SU-DHL-6 (cell line): ENCODE data around the gene GOLPH3.

Experiments used
- H2AFZ ChIP-seq: fragments of 200-600 bp; sonication (generic); 2 replicates; pipeline ENCODE4 v1.6.1; 2014; ENCODE audit warnings: low read depth, mild to moderate bottlenecking, moderate library complexity, mixed read lengths, antibody characterized with exemption, low read length; ENCODE audit not compliant: severe bottlenecking
- H3F3A ChIP-seq: fragments of 200-600 bp; shearing (Covaris generic); 2 replicates; pipeline ENCODE4 v1.6.0; 2016; ENCODE audit warnings: antibody characterized with exemption, mild to moderate bottlenecking; ENCODE audit not compliant: insufficient read depth
- H3K27ac ChIP-seq: fragments of 200-600 bp; sonication (generic); 2 replicates; pipeline ENCODE4 v1.5.1; 2016; ENCODE audit warnings: low read depth, mild to moderate bottlenecking, low read length, moderate library complexity, mixed read lengths
- H3K27me3 ChIP-seq: fragments of 200-600 bp; sonication (generic), shearing (Covaris generic); 2 replicates; pipeline ENCODE4 v1.6.0; 2014; ENCODE audit warnings: mild to moderate bottlenecking, low read length
- H3K36me3 ChIP-seq: fragments of 200-600 bp; sonication (generic); 2 replicates; pipeline ENCODE4 v1.6.1; 2014; ENCODE audit warnings: mild to moderate bottlenecking, low read length, mixed read lengths
- H3K4me2 ChIP-seq: fragments of 300-600, 200-600 bp; shearing (Covaris generic), sonication (generic); 2 replicates; pipeline ENCODE4 v1.6.0; 2014; ENCODE audit warnings: low read length, low read depth, mild to moderate bottlenecking; ENCODE audit not compliant: poor library complexity, severe bottlenecking
- H3K4me3 ChIP-seq: fragments of 200-600 bp; sonication (generic); 2 replicates; pipeline ENCODE4 v1.5.1; 2014; ENCODE audit warnings: antibody characterized with exemption, low read length, mild to moderate bottlenecking, mixed read lengths; ENCODE audit not compliant: insufficient read depth, poor library complexity, severe bottlenecking
- H3K79me2 ChIP-seq: fragments of 200-600 bp; sonication (generic); 2 replicates; pipeline ENCODE4 v1.6.1; 2014; ENCODE audit warnings: mild to moderate bottlenecking, low read length, moderate library complexity; ENCODE audit not compliant: insufficient read depth
- H3K9ac ChIP-seq: fragments of 200-600 bp; sonication (generic); 2 replicates; pipeline ENCODE4 v1.7.0; 2014; ENCODE audit warnings: mild to moderate bottlenecking, low read length
- H3K9me2 ChIP-seq: fragments of 200-600 bp; sonication (generic); replicated peaks from 2 replicates; pipeline ENCODE4 v1.6.1; 2014; ENCODE audit warnings: low read length; ENCODE audit not compliant: insufficient read depth
- H3K9me3 ChIP-seq: fragments of 200-600 bp; sonication (generic); 2 replicates; pipeline ENCODE4 v1.6.1; 2014; ENCODE audit warnings: low read length, mixed read lengths; ENCODE audit not compliant: insufficient read depth
- H4K20me1 ChIP-seq: fragments of 200-600 bp; sonication (generic); 2 replicates; pipeline ENCODE4 v1.6.1; 2014; ENCODE audit warnings: low read depth, mild to moderate bottlenecking, antibody characterized with exemption, low read length, moderate library complexity, mixed read lengths
- EZH2phosphoT487 ChIP-seq: fragments of 200-600 bp; sonication (generic), shearing (Covaris generic); conservative IDR thresholded peaks from 2 replicates; pipeline ENCODE4 v1.6.1; 2018; ENCODE audit warnings: mild to moderate bottlenecking, antibody characterized with exemption, low read length, moderate library complexity, mixed read lengths
- TF ChIP-seq, protein P1 (sequence below): fragments of 200-600 bp; sonication (generic); IDR thresholded peaks from one replicate; pipeline ENCODE4 v1.5.1; 2017; ENCODE audit warnings: antibody characterized with exemption, mild to moderate bottlenecking, low read length, moderate library complexity; ENCODE audit not compliant: insufficient read depth, poor library complexity, severe bottlenecking

Gene GOLPH3

DNA sequence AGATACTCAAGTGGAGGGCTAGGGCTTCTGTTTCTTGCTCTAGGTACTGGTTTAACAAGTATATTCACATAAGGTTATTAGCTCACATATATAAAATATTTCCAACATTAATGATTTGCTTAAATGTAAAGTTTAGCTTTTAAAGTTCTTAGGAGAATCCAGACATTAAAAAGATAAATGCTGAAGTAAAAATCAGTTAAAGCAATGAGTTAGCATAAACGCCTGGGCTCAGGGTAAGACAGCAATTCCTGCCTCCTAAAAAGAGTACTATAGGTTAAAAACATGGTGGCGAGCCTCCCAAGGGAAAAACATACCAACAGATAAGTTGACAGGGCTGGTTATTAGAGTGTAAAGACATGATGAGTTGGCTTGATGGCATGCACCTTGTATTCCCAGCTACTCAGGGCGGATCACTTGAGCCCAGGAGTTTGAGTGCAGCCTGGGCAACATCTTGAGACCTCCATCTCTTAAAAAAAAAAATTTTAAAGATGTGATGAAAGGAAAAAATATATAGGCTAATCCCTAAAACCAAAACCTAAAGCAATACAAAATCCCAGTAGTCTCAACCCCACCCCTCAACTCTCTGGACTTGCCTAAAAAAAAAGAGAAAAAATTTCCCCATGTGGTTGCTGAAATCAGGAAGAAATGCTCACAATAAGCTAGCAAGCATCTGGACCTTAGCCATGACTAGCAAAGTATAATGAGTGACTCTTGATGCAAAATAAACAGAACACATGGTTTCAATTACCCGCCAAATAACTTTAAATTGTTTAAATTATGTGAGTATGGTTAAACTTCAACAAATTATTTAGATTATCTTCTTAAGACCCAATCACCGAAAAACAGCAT, 3.6 kb downstream of the GOLPH3 start:
- Histone ChIP-seq H3K9me2 (no peaks in the 10 kb centered on the region), H3K27me3 (no peaks in the 10 kb centered on the region), H3K4me2 (no peak overlapping the region), H3K27ac (no peak overlapping the region), H3F3A (peaks cover 22% of the 10 kb centered on the region), H2AFZ (no peak overlapping the region), H3K36me3 (peaks cover 34% of the 10 kb centered on the region; the same call in 1 of the 2 replicates), H3K9ac (no peak overlapping the region), H3K4me3 (no peak overlapping the region), H4K20me1 (peaks cover 10% of the 10 kb centered on the region), H3K79me2 (peaks cover 85% of the 10 kb centered on the region), H3K9me3 (no peaks in the 10 kb centered on the region)
- TF ChIP-seq EZH2phosphoT487: no peak
- TF ChIP-seq, protein P1, sequence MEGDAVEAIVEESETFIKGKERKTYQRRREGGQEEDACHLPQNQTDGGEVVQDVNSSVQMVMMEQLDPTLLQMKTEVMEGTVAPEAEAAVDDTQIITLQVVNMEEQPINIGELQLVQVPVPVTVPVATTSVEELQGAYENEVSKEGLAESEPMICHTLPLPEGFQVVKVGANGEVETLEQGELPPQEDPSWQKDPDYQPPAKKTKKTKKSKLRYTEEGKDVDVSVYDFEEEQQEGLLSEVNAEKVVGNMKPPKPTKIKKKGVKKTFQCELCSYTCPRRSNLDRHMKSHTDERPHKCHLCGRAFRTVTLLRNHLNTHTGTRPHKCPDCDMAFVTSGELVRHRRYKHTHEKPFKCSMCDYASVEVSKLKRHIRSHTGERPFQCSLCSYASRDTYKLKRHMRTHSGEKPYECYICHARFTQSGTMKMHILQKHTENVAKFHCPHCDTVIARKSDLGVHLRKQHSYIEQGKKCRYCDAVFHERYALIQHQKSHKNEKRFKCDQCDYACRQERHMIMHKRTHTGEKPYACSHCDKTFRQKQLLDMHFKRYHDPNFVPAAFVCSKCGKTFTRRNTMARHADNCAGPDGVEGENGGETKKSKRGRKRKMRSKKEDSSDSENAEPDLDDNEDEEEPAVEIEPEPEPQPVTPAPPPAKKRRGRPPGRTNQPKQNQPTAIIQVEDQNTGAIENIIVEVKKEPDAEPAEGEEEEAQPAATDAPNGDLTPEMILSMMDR: no peak

GRCh38 chr5:32168460-32169033, 5.6 kb downstream of the GOLPH3 start:
- Histone ChIP-seq H4K20me1 (peaks cover 10% of the 10 kb centered on the region), H3K9me2 (no peaks in the 10 kb centered on the region), H3K27me3 (no peaks in the 10 kb centered on the region), H3K9ac (no peak overlapping the region), H3K36me3 (peaks cover 34% of the 10 kb centered on the region; the same call in 1 of the 2 replicates), H3K27ac (no peak overlapping the region), H3F3A (peaks cover 15% of the 10 kb centered on the region; the same call in 1 of the 2 replicates), H3K4me3 (no peak overlapping the region), H3K9me3 (no peaks in the 10 kb centered on the region), H3K4me2 (no peak overlapping the region), H3K79me2 (peaks cover 100% of the 10 kb centered on the region), H2AFZ (no peak overlapping the region)
- no peak for TF ChIP-seq EZH2phosphoT487
- TF ChIP-seq, protein P1: no peak

DNA sequence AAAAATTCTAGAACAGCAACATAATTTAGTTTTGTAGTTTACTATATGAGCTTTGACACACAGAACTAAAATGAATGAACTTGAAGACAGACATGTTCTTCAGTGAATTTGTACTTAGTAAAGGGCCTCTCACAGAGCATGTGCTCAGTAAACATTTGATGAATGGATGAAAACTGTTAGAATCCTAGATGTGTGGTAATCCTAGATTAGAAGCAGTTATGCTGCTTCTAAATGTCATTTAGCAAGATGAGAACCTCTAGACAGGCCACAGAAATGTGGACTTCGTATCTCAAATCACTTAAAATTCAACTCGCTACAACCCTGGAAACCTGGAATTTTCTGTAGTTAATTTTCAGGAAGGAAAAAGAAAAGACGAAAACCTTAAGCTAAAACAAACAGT, 8.5 kb downstream of the GOLPH3 start:
- peaks cover 10% of the 10 kb centered on the region; the same call in 1 of the 2 replicates for H3F3A ChIP-seq
- H3K27ac ChIP-seq: no peak overlapping the region
- H2AFZ ChIP-seq: no peak overlapping the region
- H3K27me3 ChIP-seq: no peaks in the 10 kb centered on the region
- no peak overlapping the region for H3K4me3 ChIP-seq
- H3K4me2 ChIP-seq: no peak overlapping the region
- no peak overlapping the region for H3K9ac ChIP-seq
- H3K9me3 ChIP-seq: no peaks in the 10 kb centered on the region
- peaks cover 97% of the 10 kb centered on the region for H3K79me2 ChIP-seq
- no peaks in the 10 kb centered on the region for H3K9me2 ChIP-seq
- TF ChIP-seq EZH2phosphoT487: no peak
- TF ChIP-seq, protein P1: no peak
- peaks cover 10% of the 10 kb centered on the region for H4K20me1 ChIP-seq
- H3K36me3 ChIP-seq: peaks cover 25% of the 10 kb centered on the region; the same call in 1 of the 2 replicates
